Astrocyte (in vitro differentiated cells and primary cell): ENCODE measurements around the gene XPO6. TPM values are rescaled to one million over a fixed set of nuclear protein-coding genes. Genes with fewer than 3 reads are reported as not detected.

Source experiments
- DNase-seq: peaks from one replicate; pipeline ENCODE4 v3.0.0-alpha.2; 2010; ENCODE audit warnings: low read depth
- FAIRE-seq: peaks from 2 replicates; lab custom pipeline; 2011; peaks lifted over from hg19 to GRCh38; lab: Jason Lieb, UNC
- H2AFZ ChIP-seq: 2 replicates; pipeline ENCODE4 v1.6.0; 2012; ENCODE audit warnings: low read depth, low read length, inconsistent platforms
- H3K27ac ChIP-seq: 2 replicates; pipeline ENCODE4 v1.5.1; 2011; ENCODE audit warnings: low read depth, low read length, inconsistent platforms
- H3K27me3 ChIP-seq: 2 replicates; pipeline ENCODE4 v1.6.0; 2011; ENCODE audit warnings: low read length, inconsistent platforms; ENCODE audit not compliant: insufficient read depth
- H3K36me3 ChIP-seq: 2 replicates; pipeline ENCODE4 v1.5.1; 2011; ENCODE audit warnings: low read length, inconsistent platforms; ENCODE audit not compliant: insufficient read depth
- H3K4me1 ChIP-seq: 2 replicates; pipeline ENCODE4 v1.5.1; 2011; ENCODE audit warnings: low read length, inconsistent platforms; ENCODE audit not compliant: insufficient read depth
- H3K4me2 ChIP-seq: 2 replicates; pipeline ENCODE4 v1.6.0; 2012; ENCODE audit warnings: low read length, inconsistent platforms
- H3K4me3 ChIP-seq: 2 replicates; pipeline ENCODE4 v1.5.1; 2011; ENCODE audit warnings: low read depth, mild to moderate bottlenecking, low read length, inconsistent platforms; ENCODE audit not compliant: insufficient read depth
- H3K79me2 ChIP-seq: 2 replicates; pipeline ENCODE4 v1.6.0; 2012; ENCODE audit warnings: mild to moderate bottlenecking, low read length, inconsistent platforms; ENCODE audit not compliant: insufficient read depth
- H3K9ac ChIP-seq: 2 replicates; pipeline ENCODE4 v1.6.0; 2012; ENCODE audit warnings: mild to moderate bottlenecking, low read length, inconsistent platforms
- H3K9me3 ChIP-seq: 2 replicates; pipeline ENCODE4 v1.5.1; 2012; ENCODE audit warnings: low read depth, mild to moderate bottlenecking, low read length, inconsistent platforms; ENCODE audit not compliant: insufficient read depth
- H4K20me1 ChIP-seq: 2 replicates; pipeline ENCODE4 v1.6.0; 2012; ENCODE audit warnings: low read length, inconsistent platforms; ENCODE audit not compliant: insufficient read depth
- H3K27ac Mint-ChIP-seq: one replicate; pipeline ENCODE4 v1.8.0; 2021; ENCODE audit warnings: mild to moderate bottlenecking, mixed read lengths; ENCODE audit not compliant: unreplicated experiment
- H3K27me3 Mint-ChIP-seq: one replicate; pipeline ENCODE4 v1.8.0; 2021; ENCODE audit warnings: low read depth, mixed read lengths; ENCODE audit not compliant: unreplicated experiment
- H3K36me3 Mint-ChIP-seq: one replicate; pipeline ENCODE4 v1.8.0; 2021; ENCODE audit warnings: low read depth, mixed read lengths; ENCODE audit not compliant: unreplicated experiment
- H3K4me1 Mint-ChIP-seq: one replicate; pipeline ENCODE4 v1.8.0; 2021; ENCODE audit warnings: low read depth, mixed read lengths; ENCODE audit not compliant: unreplicated experiment
- H3K4me3 Mint-ChIP-seq: one replicate; pipeline ENCODE4 v1.8.0; 2021; ENCODE audit warnings: mild to moderate bottlenecking, moderate library complexity, mixed read lengths; ENCODE audit not compliant: unreplicated experiment
- H3K9me3 Mint-ChIP-seq: one replicate; pipeline ENCODE4 v1.8.0; 2021; ENCODE audit warnings: mild to moderate bottlenecking, mixed read lengths; ENCODE audit not compliant: unreplicated experiment
- EZH2 ChIP-seq: IDR thresholded peaks from 2 replicates; pipeline ENCODE4 v1.6.1; 2012; ENCODE audit warnings: mild to moderate bottlenecking, low read length, inconsistent platforms; ENCODE audit not compliant: insufficient read depth
- total RNA-seq: library from RNA; stranded (reverse); gene quantifications from 2 replicates; pipeline ENCODE4 v1.2.1, GENCODE V29; 2021
- TF ChIP-seq, protein P1 (sequence below): IDR thresholded peaks from 2 replicates; pipeline ENCODE4 v1.5.1; 2011; ENCODE audit warnings: low read depth, mild to moderate bottlenecking, inconsistent platforms, low read length, moderate library complexity; ENCODE audit not compliant: insufficient read depth

Gene XPO6
- total RNA-seq, 1 donor from 2014 or later, result 135 TPM

DNA sequence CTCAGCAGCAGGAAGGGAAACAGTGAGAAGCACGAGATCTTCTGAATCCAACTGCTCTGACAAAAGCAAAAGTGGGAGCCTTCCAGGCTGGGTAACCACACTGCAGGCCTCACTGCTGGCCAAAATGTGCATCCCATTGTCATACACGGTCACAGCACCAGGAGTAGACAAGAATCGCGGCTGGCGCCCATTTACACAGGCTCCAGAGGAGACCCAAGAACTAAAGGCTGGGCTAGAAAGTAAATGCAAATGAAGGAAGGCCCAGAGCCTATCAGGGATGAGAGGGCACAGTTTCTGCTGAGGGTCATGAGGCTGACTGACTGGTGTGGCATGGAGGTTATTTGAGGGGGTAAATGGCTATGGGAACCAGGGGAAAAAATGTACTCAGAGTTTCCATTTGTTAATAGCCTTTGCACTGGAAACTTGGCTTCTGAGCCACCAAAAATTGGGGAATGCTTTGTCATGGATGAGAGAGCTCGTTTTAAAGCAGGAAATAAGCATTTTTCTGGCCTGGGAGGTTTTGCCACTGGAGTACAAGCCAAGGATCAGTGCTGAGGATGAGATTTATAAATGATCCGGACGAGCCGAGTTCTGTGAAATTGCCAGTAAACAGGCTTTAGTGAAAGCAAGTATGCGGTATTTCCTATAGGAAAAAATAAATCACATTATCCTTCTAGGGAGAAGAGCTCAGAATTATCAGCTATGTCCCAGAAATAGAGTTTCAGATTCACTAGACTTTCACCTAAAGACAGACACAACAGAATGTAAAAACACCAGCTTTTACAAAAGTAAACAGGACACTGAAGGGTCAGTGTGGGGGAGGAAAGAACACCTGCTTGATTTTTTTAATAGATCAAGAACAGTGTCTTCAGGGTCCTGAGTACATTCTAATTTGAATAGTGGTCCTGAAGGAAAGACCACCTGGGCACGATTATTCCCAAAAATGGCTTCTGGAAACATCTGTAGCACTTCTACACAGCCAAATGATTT lies 81.4 kb downstream of the XPO6 start:
- no peak overlapping the region for H3K4me3 Mint-ChIP-seq
- H3K4me3 ChIP-seq, result no peak overlapping the region
- DNase-seq, result peak; percentile 21
- TF ChIP-seq, protein P1, sequence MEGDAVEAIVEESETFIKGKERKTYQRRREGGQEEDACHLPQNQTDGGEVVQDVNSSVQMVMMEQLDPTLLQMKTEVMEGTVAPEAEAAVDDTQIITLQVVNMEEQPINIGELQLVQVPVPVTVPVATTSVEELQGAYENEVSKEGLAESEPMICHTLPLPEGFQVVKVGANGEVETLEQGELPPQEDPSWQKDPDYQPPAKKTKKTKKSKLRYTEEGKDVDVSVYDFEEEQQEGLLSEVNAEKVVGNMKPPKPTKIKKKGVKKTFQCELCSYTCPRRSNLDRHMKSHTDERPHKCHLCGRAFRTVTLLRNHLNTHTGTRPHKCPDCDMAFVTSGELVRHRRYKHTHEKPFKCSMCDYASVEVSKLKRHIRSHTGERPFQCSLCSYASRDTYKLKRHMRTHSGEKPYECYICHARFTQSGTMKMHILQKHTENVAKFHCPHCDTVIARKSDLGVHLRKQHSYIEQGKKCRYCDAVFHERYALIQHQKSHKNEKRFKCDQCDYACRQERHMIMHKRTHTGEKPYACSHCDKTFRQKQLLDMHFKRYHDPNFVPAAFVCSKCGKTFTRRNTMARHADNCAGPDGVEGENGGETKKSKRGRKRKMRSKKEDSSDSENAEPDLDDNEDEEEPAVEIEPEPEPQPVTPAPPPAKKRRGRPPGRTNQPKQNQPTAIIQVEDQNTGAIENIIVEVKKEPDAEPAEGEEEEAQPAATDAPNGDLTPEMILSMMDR, result no peak
- TF ChIP-seq EZH2, result no peak
- H3K9me3 Mint-ChIP-seq, result no peaks in the 10 kb centered on the region
- H3K4me2 ChIP-seq, result no peak overlapping the region
- no peak overlapping the region for H3K27ac ChIP-seq
- H3K27me3 Mint-ChIP-seq, result no peaks in the 10 kb centered on the region
- H2AFZ ChIP-seq, result no peak overlapping the region
- H3K9me3 ChIP-seq, result no peaks in the 10 kb centered on the region
- H3K27me3 ChIP-seq, result no peaks in the 10 kb centered on the region
- H4K20me1 ChIP-seq, result peaks cover 43% of the 10 kb centered on the region
- peaks cover 28% of the 10 kb centered on the region for H3K79me2 ChIP-seq
- H3K36me3 ChIP-seq, result peaks cover 51% of the 10 kb centered on the region
- no peaks in the 10 kb centered on the region for H3K4me1 ChIP-seq
- peaks cover 42% of the 10 kb centered on the region for H3K36me3 Mint-ChIP-seq
- H3K9ac ChIP-seq, result no peak overlapping the region
- FAIRE-seq, result no peak
- no peaks in the 10 kb centered on the region for H3K4me1 Mint-ChIP-seq
- no peak overlapping the region for H3K27ac Mint-ChIP-seq

DNA sequence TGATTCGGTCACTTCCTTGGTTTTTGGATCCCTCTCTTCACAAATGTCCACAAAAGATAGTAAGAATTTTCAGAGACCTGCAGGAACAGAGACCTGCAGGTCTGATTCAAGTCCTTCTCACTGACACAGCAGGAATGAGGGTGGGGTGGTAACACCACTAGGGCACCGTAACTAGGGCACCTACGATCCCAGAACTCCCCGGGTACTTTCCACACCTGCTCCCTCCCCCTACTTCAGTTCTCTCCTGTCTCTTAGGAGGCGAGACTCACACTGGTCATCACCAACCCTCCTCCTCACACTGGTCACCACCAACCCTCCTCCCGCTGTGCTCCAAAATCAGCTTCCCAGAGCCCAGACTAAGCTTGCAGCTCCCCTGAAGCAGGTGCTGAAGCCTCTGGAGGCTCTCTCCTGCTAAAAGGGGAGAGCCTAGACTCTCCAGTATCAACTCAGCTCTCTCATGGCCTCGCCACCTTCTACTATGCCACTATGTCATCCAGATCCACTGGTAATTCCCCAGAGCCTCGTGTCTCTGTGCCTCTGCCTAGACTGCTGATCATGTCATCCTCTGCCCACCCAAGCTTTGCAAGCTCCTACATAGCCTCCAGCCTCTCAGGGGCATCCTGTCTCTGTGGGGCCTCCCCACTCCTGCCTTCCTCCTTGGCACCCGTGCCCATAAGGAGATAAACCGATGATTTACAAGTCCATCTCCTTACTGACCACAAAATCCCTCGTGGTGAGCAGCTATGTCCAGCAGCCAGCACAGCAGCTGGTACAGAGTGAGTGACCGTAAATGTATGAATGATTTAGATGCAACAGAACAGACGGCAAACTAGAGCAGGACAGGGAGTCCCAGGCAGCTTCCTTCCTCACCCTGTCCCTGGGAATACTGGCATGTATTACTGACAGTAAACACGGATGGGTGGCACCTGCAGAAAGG lies 84.8 kb downstream of the XPO6 start:
- no peaks in the 10 kb centered on the region for H3K9me3 Mint-ChIP-seq
- FAIRE-seq, result no peak
- H3K4me1 Mint-ChIP-seq, result no peaks in the 10 kb centered on the region
- H3K4me2 ChIP-seq, result no peak overlapping the region
- no peaks in the 10 kb centered on the region for H3K4me1 ChIP-seq
- H3K36me3 ChIP-seq, result peaks cover 49% of the 10 kb centered on the region
- H3K36me3 Mint-ChIP-seq, result peaks cover 36% of the 10 kb centered on the region
- no peaks in the 10 kb centered on the region for H3K27me3 Mint-ChIP-seq
- no peak overlapping the region for H3K27ac Mint-ChIP-seq
- H3K27me3 ChIP-seq, result no peaks in the 10 kb centered on the region
- no peak overlapping the region for H3K4me3 Mint-ChIP-seq
- TF ChIP-seq EZH2, result no peak
- TF ChIP-seq, protein P1, result no peak
- DNase-seq, result no peak
- no peak overlapping the region for H2AFZ ChIP-seq
- H3K9ac ChIP-seq, result no peak overlapping the region
- H3K27ac ChIP-seq, result no peak overlapping the region
- H3K4me3 ChIP-seq, result no peak overlapping the region
- H3K79me2 ChIP-seq, result peaks cover 24% of the 10 kb centered on the region
- peaks cover 37% of the 10 kb centered on the region for H4K20me1 ChIP-seq
- H3K9me3 ChIP-seq, result no peaks in the 10 kb centered on the region
